Prostate gland (tissue), 2 donors: Measurements from ENCODE around the gene TMEM178B.

Source experiments
- CTCF ChIP-seq, 4 experiments: fragments of 200-600 bp in 2 of 4; fragments of 450-650 bp in 2 of 4; sonication (generic) in 2 of 4; IDR thresholded peaks; 1 replicate in 3 of 4; 2 replicates in 1 of 4; pipeline ENCODE4 v1.5.1; 2016 to 2019; ENCODE audit warnings: antibody characterized with exemption in 4 of 4, mild to moderate bottlenecking in 2 of 4, moderate library complexity in 2 of 4
- POLR2A ChIP-seq: fragments of 450-650 bp; IDR thresholded peaks from one replicate; pipeline ENCODE4 v1.6.1; 2016; ENCODE audit warnings: antibody characterized with exemption, mild to moderate bottlenecking
- POLR2AphosphoS5 ChIP-seq: sonication (generic); formaldehyde crosslinking; IDR thresholded peaks from one replicate; pipeline ENCODE4 v1.6.1; 2017; ENCODE audit warnings: antibody characterized with exemption

- TF ChIP-seq CTCF (IDR thresholded peaks at IDR 0.05) (no peak), POLR2A (no peak), POLR2AphosphoS5 (no peak)
Observed at GRCh38 chr7:141436575-141437075, 362.8 kb downstream of the TMEM178B start.
